ENCODE data around the gene CDKN2B-AS1.
A peak's percentile ranks its signal among the peaks of the same experiment; 100 is the strongest.
"Not testable (repeated sequence)": the region's sequence is repeated elsewhere in the genome, so short reads cannot be mapped to it uniquely, and the experiment has no call there.

CDKN2B-AS1 gene

GRCh38 chr9:21994556-21995005 is at the start of gene CDKN2B-AS1:
Gene CDKN2B-AS1, plus strand, starts transcription at chr9:21994791.
- DNase-seq: no peak

- no peak for DNase-seq
Measured at GRCh38 chr9:21945606-21946005, 49.0 kb upstream of the CDKN2B-AS1 start.

DNA sequence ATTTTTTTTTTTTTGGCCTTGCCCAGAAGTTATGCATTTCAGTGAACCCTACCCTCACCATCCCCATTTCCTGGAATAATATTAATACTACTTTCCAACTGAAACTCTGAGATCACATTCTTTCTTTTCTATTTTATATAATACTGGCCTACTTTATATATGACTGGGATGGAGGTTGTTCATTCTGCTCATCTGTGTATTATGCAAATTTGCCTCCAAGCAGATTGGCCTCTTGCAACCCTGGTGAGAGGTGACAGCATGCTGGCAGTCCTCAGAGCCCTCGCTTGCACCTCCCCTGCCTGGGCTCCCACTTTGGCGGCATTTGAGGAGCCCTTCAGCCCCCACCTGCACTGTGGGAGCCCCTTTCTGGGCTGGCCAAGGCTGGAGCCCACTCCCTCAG is 35.8 kb upstream of the CDKN2B-AS1 start:
- no peak for DNase-seq

- DNase-seq: not testable (repeated sequence)
Measured at GRCh38 chr9:21959268-21959667, 35.3 kb upstream of the CDKN2B-AS1 start.

DNA sequence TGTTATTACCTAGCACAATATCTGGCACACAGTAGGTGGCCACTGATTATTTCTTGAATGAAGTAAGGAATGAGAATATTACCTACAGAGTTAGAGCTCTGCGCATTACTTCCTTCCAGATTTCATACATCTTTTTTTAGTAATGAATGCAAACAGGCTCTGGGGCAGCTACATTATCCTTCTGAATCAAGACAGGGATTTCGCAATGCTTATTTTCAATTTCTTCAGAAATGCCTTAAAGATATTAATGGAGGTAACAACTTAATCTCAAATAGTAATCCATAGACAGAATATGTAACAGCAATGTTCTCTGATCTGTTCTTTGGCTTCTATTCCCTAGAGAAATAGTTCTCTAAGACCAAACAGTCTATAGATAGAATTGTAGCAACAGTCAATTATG is 33.0 kb upstream of the CDKN2B-AS1 start:
- no peak for DNase-seq

- peak; percentile 37 for DNase-seq
Measured at GRCh38 chr9:21964925-21965385, 29.6 kb upstream of the CDKN2B-AS1 start.

DNA sequence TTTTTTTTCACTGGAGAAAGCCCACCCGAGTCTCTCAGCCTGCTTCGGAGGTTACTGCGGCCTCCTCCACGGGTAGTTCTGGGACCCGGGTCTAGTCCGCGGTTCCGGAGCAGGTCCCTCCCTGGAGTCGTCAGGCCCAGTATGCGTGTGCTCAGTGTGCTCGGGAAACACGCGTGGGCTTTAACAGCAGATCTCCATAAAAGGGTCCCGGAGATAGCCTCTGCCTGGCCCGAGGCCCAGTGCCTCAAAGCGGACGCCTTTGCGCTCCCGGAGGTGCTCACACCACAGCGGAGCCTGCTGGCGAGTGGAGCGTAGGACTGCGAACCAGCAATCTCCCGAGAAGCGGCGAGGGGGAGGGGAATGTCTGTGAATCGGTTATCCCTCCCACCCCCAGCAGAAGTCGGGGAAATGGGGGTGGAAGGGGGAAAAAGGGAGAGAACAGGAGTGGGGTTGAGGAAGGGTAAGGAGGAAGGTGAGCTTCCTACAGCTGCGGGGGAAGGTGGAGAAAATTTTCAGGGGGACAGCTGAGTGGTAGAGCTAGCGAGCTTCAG is 29.1 kb upstream of the CDKN2B-AS1 start:
- DNase-seq: no peak

DNA sequence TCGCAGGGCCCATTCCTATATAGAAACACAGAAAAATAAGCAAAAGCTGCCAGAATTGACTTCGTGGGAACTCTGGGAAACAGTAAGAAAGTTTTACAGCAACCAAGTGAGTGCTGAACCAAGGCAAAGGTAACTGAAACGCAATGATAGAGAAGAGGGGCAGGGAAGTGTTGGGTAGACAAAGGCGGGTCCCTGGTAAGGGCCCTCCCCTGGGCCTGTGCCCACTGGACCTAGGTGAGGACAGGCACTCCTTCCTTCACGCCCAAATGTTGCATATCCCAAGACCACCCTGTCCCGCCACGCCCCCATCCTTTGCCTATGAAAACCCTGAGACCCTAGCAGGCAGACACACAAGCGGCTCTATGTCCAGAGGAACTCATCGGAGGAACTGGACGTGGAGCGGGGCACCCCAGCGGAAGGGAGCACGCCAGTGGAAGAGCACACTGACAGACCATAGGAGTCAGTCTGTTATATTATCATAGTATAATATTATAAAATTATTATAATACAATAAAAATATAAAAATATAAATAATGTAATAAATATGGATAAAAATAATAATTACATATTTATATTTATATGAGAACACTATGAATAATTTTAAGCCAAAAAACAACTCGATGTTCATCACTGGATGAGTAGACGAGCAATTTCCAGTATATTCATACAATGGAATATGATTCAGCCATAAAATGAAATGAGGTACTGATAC is 28.3 kb upstream of the CDKN2B-AS1 start:
- DNase-seq: no peak

DNA sequence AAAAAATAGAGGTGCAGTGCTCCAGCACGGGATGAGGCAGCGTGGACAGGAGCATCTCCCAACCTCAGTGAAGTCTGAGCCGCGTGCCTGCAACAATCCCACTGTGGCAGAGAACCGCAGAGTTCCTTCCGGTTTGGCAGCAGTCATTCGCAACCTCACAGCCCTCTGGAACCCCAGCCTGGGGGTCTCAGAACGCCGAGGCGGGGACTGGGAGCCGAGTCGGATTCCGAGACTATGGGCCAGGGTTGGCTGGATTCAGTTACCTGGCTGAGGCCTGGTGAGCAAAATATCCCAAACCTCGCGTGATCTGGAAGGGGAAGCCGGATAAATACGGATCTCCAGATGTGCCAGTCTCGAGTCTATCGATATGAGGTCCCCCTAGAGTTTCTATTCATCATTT is 27.4 kb upstream of the CDKN2B-AS1 start:
- DNase-seq: no peak

- no peak for DNase-seq
Measured at GRCh38 chr9:21967702-21968101, 26.9 kb upstream of the CDKN2B-AS1 start.

DNA sequence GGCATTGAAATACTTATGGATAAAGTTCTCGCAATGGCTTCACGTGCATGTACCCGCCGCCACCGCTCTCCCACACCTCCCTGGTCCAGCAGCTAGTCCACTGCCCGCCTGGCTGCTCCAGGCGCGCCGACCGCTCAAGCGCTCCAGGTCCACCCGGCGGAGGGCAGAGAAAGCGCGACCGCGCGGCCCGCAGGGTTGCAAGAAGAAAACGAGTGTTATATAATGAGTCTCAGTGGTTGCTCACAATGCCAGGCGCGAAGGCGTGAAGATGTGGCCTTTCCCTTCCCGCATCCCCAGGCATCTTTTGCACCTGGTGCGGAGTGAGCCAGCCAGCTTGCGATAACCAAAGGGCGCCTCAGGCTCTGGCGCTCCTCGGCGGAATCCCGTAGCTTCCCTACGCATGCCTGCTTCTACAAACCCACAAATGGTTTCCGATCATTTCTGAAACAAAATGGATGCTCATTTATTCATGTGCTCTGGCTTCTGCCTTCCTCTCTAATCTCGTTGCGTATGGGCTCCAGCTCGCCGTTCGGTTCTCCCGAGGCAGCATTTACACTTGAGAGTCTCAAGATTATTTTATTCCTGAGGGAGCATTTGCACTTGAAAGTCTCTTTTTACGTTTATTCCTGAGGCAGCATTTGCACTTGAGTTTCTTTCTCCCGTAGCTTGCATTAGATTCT is 26.1 kb upstream of the CDKN2B-AS1 start:
- DNase-seq: no peak

DNA sequence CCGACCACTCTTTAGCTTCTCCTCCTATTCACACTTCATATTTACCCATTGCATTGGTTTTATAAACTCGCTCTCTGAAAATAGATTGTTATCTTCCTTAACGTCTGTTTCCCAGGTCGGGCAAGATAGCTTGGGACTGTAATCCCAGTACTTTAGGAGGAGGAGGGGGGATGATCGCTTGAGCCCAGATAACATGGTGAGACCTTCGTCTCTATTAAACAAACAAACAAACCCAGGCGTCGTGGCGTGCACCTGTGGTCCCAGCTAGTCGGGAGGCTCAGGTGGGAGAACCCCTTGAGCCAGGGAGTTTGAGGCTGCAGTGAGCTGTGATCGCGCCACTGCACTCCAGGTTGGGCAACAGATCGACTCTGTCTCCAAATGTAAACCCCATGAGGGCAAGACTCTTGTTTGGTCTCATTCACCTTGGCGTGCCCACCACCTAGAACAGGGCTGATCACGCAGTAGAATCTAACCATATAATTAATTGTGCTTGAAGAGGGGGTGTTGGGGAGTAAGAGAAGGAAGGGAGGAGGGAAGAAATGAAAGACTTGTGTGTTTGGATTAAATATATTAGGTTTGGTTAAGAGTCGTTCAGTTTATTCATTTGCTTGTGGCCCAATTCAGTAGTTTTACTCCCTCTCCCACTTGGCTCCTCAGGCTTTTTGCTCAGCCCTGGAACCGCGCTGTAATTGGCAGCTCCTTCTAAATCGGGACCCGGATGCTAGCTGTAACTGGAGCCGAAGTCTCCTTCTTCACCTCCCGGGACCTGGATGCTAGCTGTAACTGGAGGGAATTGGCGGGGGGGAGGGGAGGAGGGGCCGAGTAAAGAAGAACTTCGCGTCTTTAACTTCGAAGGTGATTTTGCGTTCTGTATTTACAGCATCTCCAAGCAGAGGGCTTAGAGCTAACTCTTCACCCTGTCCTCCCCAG is 25.3 kb upstream of the CDKN2B-AS1 start:
- no peak for DNase-seq

DNA sequence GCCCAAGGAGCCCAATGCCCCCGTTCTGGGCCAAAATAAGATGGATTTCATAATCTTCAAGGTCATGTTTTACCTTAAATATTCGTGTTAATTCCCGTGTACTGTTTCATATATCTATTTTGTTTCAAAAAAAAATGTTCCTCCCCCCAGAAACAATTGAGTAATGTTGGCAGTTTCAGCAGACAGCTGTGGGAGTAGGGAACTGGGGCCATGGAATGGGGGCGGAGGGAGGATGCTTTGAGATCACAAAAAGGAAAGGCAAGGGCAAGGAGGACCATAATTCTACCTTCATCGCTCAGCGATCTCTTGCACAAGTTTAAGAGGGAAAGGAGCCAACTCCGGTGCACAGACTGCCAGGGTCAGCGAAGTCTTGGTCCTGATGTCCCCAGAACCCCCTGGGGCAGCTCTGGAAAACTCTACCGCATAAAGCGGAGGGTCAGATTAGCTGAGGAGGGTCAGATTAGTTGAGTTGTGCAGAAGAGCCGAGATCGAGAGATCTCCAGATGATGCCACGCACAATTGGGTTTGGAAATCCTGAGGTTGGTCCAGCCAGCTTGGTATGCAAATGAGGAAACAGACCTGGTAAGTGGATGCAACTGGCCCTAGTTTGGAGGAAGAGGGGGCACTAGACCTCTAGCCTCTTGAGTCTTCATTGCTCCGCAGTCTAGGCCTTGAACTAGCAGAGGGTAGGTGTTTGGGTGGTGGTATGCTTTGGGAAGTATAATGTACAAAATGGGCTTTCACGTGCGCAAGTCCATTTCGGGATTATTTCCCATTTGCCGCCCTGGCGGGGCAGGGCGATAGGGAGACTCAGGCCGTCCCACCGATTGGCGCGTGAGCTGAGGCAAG is 24.4 kb upstream of the CDKN2B-AS1 start:
- no peak for DNase-seq

DNA sequence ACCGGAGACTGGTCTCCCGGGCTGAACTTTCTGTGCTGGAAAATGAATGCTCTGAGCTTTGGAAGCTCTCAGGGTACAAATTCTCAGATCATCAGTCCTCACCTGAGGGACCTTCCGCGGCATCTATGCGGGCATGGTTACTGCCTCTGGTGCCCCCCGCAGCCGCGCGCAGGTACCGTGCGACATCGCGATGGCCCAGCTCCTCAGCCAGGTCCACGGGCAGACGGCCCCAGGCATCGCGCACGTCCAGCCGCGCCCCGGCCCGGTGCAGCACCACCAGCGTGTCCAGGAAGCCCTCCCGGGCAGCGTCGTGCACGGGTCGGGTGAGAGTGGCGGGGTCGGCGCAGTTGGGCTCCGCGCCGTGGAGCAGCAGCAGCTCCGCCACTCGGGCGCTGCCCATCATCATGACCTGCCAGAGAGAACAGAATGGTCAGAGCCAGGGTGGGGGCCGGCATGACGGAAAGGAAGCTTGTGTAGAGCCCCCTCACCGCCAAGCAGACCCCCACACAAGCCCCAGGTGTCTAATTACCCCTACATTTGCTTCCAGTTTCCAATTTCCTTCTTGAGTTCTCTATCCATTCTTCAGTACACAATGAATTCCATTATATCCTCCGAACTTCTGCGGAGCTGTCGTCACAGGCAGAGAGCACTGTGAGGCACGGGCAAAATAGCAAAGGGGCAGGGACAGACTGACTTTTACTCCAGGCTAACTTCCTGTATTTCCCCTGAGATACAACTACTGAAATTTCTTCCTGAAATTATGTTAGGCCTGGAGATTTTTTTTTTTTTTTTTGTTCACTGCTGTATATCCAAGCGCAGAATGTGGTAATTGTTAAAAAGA is 23.6 kb upstream of the CDKN2B-AS1 start:
- DNase-seq: no peak

DNA sequence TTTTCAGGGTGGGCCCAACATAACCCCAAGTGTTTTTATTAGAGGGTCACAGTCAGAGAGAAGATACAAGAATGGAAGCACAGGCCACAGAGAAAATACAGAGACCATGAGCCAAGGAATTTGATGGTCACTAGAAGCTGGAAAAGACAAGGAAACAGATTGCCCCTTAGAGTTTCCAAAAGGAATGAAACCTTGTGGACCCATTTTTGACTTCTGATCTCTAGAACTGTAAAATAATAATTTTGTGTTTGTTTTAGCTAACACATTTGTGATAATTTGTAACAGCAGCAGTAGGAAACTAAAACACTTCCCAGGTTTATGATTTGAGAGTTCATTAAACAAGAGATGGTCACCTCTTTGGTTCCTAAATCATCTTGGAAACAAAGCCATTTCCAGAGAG is 22.2 kb upstream of the CDKN2B-AS1 start:
- DNase-seq: no peak

- no peak for DNase-seq
Measured at GRCh38 chr9:21974343-21974721, 20.3 kb upstream of the CDKN2B-AS1 start.

DNA sequence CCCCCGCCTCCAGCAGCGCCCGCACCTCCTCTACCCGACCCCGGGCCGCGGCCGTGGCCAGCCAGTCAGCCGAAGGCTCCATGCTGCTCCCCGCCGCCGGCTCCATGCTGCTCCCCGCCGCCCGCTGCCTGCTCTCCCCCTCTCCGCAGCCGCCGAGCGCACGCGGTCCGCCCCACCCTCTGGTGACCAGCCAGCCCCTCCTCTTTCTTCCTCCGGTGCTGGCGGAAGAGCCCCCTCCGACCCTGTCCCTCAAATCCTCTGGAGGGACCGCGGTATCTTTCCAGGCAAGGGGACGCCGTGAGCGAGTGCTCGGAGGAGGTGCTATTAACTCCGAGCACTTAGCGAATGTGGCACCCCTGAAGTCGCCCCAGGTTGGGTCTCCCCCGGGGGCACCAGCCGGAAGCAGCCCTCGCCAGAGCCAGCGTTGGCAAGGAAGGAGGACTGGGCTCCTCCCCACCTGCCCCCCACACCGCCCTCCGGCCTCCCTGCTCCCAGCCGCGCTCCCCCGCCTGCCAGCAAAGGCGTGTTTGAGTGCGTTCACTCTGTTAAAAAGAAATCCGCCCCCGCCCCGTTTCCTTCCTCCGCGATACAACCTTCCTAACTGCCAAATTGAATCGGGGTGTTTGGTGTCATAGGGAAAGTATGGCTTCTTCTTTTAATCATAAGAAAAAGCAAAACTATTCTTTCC is 19.7 kb upstream of the CDKN2B-AS1 start:
- DNase-seq: no peak

DNA sequence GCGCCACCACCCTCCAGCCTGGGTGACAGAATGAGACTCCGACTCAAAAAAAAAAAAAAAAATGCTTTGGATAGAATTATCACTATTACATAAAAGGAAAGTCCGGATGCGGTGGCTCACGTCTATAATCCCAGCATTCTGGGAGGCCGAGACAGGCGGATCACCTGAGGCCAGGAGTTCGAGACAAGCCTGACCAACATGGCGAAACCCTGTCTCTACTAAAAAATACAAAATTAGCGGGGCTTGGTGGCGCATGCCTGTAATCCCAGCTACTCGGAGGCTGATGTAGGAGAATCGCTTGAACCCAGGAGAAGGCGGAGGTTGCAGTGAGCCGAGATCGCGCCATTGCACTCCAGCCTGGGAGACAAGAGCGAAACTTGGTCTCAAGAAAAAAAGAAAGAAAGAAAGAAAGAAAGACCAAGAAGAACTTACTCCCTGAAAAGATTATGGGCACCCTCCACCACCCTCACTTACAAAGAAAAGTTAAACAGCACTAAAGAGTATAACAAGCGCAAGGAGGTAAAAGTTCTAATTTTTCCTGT is 18.2 kb upstream of the CDKN2B-AS1 start:
- DNase-seq: no peak

GRCh38 chr9:21982391-21982790 is 12.2 kb upstream of the CDKN2B-AS1 start:
- DNase-seq: no peak

DNA sequence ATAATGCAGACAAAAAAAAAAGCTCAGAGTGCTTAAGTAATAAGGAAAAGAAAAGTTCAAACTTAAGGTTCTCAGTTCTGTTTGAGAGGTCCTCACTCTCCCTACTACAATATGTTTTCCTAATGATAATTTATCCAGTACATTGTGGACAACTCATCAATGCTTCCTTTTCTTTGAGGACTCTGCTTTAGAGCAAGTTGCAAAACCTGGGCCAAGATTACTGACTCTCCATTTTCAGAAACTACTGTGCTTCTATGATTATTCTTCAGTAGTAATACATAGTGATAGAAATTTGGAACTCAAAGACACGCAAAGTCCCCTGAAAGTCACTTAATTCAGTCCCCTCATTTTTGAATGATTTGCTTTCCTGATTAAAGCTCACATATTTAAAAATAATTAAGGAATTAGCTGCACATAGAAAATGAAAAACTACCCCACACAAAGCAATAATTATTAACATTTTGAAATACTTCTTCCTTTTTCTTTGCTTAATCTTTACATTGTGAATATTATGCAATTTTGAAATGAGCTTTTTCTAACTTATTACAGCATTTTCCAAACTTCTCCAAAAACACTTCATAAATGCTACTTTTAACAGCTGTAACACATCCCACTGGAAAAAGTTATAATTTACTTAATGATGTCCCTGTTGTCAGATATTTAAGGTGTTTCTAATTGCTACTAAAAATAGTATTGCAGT is 11.6 kb upstream of the CDKN2B-AS1 start:
- no peak for DNase-seq
